Measurements from ENCODE around the gene FTL.

Gene FTL

DNA sequence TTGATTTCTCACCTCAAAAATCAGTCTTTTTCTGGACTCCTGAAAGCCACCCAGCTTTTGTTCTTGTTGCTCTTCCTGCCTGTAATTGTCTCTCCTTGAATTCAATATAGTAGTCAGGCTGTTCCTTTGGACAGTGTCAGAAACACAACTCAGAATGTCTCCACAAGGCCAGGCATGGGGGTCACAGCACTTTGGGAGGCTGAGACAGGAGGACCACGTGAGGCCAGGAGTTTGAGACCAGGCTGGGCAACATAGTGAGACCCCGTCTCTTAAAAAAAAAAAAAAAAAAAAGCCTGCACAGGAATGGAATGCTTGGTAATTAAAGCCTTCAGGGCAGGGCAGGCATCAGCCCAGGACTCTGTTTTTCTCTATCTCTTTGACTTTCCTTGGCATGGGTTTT lies 19.3 kb upstream of the FTL start:
- DNase-seq (ENCODE audit: low read depth), result no peak

DNA sequence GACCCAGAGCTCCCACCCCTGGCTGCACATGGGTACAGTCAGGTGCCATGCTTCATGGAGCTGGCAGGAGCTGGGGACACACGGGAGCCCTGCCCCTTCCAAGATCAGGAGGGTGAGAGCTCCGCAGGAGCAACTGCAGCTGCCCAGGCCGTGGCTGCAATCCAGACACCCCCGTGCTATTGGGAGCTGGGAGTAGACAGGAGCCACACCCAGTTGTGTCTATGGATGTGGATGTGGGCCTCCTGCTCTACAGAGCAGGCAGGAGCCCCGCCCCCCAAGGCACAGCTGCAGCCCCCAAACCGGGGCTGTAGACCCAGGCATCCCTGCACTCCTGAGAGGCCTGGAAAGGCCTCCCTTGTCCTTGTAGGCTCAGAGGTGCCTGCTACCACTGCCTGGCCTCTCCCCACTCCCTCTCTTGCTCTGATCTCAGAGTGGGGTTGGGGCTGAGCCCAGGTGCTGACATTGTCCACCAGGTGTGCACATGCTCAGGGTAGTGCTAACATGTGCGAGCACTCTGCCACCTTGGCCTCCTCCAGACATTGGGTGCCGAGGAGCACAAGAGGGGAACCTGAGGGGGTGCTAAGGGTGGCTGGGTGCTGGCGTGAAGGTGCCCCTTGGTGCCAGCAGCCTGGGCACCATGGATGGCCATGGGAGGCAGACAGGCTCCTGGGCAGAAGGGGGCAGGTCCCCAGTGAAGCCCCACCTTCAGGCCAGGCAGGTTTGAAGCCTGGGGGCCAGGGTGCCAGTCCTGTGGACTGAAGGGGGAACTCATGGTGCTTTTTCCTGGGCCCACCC lies 18.4 kb upstream of the FTL start:
- DNase-seq (ENCODE audit: low read depth), result no peak

DNA sequence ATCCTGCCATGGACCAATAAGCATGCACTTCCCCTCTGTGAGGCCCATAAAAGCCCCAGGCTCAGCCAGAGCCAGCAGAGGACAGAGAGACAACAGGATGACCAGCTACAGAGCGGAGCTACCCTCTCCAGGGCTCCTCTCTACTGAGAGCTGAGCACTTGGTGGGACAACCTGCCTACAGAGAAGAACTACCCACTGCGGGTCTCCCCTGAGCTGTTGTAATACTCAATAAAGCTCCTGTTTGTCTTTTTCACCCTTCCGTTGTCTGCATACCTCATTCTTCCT lies 17.9 kb upstream of the FTL start:
- DNase-seq (ENCODE audit: low read depth), result no peak

DNA sequence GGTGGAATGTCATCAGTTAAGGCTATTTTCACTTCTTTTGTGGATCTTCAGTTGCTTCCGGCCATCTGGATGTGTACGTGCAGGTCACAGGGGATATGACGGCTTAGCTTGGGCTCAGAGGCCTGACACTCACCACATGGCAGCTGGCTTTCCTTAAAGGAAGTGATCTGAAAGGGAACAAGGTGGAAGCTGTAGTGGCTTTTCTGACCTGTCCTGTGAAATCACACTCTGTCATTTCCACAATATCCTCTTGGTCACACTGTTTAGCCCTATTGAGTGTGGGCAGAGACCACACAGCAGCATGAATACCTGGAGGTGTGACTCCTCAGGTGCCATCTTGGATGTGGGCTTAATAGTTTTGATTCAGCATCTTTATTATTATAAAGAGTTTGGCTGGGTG lies 14.9 kb upstream of the FTL start:
- DNase-seq (ENCODE audit: low read depth), result no peak

DNA sequence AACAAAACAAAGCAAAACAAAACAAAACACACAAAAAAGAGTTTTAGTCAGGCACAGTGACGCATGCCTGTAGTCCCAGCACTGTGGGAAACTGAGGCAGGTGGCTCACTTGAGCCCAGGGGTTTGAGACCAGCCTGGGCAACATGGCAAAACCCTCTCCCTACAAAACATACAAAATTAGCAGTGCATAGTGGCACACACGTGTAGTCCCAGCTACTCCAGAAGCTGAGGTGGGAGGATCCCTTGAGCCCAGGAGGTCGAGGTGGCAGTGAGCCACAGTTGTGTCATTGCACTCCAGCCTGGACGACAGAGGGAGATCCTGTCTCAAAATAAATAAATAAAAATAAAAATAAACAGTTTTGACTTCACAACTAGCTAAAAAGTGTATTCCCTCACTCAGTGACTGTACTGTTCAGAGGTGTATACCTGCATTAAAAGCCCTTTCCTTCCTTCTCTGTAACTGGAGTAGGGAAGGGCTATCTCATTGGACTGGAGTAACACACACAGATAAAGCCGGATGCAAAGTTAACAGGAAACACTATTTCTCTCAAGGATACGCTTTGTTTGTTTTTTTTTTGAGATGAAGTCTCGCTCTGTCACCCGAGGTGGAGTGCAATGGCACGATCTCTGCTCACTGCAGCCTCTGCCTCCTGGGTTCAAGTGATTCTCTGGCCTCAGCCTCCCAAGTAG lies 14.1 kb upstream of the FTL start:
- no peak for DNase-seq (ENCODE audit: low read depth)

DNA sequence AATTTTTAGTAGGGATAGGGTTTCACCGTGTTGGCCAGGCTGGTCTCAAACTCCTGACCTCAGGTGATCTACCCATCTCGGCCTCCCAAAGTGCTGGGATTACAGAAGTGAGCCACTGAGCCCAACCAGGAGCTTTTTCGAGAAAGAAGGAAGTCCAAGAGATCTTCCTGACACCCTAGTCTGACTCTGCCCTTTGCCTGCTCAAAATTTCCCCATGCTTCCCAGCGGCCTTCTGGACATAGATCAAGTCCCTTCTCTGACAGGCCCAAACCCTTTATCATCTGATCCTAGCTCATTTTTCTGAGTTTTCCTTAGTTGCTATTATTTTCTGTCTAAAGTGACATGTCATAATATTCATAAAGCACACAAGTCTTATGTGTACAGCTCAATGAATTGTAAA lies 12.0 kb upstream of the FTL start:
- DNase-seq (ENCODE audit: low read depth), result no peak

DNA sequence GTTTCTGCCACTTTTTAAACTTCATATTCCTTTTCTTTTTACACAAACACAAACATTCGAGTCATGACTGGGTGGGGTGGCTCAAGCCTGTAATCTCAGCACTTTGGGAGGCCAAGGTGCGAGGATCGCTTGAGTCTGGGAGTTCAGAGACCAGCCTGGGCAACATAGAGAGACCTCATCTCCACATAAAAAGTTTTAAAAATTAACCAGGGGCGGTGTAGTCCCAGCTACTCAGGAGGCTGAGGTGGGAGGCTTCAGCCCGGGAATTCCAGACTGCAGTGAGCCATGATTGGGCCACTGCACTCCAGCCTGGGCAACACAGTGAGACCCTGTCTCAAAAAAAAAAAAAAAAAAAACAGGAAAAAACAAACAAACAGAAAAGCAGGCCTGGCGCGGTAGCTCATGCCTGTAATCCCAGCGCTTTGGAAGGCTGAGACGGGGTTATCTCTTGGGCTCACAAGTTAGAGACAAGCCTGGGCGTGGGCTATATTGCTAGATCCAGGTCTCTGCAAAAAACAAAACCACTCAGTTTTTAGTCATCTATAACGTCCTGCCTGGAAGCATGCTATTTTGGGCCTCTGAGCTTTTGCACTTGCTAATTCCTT lies 11.0 kb upstream of the FTL start:
- no peak for DNase-seq (ENCODE audit: low read depth)

DNA sequence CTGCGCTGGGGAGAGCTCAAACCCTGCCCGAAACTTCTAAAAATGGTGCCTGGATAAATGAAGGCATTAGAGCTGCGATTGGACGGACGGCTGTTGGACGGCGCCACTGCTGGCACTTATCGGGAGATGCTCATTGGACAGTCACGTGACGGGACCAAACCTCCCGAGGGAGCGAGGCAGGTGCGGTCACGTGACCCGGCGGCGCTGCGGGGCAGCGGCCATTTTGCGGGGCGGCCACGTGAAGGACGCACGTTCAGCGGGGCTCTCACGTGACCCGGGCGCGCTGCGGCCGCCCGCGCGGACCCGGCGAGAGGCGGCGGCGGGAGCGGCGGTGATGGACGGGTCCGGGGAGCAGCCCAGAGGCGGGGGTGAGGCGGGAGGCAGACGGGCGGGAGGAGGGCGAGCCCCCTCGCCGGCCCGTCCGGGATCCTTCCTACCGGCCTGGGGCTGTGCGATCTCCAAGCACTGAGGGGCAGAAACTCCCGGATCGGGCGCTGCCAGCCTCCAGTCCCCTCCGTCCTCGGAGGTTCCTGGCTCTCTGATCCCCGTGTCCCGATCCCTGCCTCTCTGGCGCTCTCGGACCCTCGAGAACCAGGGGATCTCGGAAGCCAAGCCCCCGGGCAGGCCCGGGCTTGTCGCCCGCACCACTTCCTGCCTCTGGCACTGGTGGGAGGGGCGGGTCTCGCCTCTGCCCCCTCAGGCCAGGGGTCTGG lies 10.4 kb upstream of the FTL start, which contains the start of gene BAX:
BAX (plus strand) TSS at position 281 of the 713 bp plus-strand sequence; CDS start at position 335, 54 bp downstream.
- DNase-seq (ENCODE audit: low read depth), result peak; percentile 92

DNA sequence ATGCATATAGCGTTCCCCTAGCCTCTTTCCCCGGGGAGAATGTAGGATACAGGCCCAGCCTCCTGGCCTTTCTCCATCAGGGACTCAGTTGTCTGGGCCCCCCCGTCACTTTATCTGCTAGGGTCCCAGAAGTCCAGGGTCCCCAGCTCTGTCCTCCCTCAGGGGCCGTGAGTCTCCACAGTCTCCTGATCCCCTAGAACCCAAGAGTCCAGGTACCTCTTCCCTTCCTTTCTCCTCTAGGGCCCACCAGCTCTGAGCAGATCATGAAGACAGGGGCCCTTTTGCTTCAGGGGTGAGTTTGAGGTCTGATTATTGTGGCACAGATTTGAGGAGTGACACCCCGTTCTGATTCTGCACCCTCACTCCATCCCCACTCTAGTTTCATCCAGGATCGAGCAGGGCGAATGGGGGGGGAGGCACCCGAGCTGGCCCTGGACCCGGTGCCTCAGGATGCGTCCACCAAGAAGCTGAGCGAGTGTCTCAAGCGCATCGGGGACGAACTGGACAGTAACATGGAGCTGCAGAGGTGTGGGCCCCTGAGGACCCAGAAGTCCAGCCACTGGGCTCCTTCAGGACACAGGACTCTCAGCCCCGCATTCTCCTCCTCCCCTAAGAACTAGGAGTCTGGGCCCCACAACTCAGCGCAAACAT lies 9.7 kb upstream of the FTL start:
- no peak for DNase-seq (ENCODE audit: low read depth)

DNA sequence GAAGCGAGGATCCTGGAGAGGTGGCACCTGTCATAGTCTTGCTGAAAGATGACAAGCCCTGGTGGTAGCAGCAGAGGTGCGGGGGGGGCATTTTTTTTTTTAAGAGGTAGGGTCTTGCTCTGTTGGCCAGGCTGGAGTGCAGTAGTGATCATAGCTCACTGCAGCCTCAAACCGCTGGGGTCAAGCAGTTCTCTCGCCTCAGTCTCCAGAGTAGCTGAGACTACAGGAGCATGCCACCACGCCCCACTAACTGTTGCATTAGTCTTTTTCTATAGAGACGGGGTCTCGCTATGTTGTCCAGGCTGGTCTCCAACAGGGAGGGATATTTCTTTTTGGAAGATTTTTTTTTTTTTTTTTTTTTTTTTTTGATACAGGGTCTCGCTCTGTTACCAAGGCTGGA lies 7.1 kb upstream of the FTL start:
- DNase-seq (ENCODE audit: low read depth), result no peak

DNA sequence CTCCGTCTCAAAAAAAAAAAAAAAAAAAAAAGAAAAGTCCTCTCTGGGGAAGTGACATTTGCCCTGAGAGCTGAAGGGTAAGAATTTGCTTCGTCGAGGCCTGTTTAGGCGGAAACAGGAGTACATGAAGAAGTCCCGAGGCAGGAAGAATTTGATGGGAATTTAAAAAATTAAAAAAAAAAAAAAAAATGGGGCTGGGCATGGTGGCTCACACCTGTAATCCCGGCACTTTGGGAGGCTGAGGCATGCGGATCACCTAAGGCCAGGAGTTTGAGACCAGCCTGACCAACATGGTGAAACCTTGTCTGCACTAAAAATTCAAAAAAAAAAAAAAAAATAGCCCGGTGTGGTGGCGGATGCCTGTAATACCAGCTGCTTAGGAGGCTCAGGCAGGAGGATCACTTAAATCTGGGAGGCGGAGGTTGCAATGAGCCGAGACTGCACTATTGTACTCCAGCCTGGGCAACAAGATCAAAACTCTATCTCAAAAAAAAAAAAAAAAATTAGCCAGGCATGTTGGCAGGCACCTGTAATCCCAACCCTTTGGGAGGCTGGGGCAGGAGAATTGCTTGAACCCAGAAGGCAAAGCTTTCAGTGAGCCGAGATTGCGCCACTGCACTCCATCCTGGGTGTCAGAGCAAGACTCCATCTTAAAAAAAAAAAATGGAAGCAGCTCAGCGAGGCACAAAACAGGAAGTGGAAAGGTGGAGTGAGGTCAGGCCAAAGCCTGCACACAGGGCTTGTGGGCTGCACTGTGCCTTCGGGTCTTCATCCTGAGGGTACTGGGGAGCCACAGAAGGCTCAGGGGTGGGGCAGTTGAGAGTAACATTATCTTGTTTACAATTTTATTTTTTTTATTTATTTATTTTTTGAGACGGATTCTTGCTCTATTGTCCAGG lies 5.5 kb upstream of the FTL start:
- no peak for DNase-seq (ENCODE audit: low read depth)

DNA sequence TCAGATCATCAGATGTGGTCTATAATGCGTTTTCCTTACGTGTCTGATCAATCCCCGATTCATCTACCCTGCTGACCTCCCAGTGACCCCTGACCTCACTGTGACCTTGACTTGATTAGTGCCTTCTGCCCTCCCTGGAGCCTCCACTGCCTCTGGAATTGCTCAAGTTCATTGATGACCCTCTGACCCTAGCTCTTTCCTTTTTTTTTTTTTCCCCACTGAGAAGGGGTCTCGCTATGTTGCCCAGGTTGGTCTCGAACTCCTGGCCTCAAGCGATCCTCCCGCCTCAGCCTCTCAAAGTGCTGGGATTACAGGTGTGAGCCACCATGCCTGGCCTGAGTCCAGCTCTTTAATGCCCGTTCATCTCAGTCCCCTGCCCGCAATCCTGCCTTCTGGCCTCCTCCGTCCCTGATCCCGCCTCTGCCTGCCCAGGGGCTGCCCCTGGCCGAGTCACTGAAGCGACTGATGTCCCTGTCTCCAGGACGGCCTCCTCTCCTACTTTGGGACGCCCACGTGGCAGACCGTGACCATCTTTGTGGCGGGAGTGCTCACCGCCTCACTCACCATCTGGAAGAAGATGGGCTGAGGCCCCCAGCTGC lies 4.0 kb upstream of the FTL start:
- DNase-seq (ENCODE audit: low read depth), result no peak

DNA sequence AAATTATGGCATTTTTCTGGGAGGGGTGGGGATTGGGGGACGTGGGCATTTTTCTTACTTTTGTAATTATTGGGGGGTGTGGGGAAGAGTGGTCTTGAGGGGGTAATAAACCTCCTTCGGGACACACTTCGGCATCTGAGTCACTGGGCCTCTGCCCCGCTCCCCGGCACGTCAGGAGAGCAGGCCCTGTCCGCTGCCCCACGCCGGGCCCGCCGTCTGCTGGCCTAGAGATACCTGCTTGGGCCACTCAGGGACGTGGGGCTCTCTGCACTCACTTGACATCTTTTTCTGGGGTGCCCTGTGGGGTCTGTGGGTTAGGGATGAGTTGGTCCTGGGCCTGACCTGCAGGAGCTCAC lies 3.5 kb upstream of the FTL start:
- no peak for DNase-seq (ENCODE audit: low read depth)

DNA sequence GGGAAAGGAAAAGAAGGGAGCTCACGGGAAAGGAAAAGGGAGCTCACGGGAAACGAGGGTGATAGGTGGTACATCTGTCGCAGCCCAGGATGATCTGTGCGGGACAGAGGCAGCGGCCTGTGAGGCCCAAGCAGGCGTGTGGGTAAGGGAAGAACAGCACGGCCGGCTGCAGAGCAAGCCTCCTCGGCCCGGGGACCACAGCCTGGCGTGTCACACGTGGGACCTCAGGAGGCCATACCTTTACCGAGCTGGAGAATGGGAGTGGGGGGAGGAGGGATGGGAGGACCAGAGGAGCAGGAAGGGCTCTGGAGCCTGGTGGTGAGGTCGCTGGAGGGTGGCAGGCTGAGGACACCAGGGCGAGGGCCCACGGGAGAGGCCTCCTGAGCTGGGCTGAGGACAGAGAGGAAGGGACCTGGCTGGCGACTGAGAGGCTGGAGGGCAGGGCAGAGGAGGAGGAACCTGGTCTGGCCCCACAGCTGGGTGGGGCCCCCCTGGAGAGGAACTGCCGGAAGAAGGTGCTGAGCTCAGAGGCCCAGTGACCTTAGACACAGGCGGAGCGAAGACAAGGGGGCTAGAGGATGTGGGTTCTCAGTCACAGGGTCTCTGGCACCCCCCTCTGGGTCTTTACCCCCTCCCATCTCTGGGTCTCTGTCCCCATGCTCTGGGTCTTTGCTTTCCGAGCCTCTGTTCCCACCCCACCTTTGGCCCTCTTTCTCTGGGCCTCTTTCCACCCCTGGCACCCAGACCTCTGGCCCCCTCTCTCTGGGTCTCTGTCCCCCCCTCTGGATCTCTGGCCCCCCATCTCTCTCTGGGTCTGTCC lies 2.9 kb upstream of the FTL start:
- DNase-seq (ENCODE audit: low read depth), result no peak

DNA sequence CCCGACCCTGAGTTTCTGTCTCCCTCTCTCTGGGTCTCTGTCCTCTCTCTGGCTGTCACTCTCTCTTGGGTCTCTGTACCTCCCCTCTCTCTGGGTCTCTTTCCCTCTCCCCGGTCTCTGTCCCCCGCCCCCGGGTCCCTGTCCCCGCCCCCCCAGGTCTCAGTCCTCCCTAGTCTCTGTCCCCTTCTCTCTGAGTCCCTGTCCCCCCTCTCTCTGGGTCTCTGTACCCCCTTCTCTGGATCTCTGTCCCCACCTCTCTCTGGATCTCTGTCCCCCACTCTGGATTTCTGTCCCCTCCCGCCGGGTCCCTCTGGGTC lies 2.3 kb upstream of the FTL start:
- DNase-seq (ENCODE audit: low read depth), result no peak

DNA sequence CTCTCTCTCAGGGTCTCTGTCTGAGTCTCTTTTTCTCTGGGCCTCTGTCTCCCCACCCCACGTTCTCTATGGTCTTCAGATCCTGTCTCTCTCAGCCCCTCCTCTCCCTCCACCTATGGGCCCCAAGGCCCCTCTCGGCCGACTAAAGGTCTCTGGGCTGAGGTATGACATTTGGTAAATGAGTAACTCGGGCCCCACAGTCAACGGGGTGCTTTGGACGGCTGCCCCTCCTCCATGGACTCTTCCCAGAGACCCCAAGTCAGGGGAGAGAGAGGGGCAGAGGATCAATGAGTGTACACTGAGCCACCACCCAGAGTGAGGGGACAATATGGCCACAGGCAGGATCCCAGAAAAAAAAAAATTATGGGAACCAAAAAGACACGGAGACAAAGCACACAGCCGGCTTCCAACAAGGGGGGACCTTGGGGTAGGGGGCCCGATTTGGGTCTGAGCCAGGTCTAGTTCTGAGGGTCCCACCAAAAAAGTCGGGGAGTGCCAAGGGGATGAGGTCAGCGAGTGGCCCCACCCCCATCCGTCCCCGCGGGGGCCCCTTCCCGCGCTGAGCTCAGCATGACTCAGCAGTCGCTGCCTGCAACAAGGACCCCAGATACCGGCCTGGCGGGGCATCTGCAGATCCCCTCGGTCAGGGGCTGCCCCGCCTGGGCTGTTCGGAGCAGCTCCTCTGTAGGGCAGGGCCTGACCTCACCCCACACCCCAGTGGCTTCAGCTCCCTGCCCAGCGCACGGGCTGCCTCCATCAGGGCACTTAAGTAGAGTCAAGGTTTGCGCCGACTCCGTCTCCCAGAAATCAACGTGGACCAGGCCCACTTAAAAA lies 1.5 kb upstream of the FTL start:
- peak; percentile 71 for DNase-seq (ENCODE audit: low read depth)

DNA sequence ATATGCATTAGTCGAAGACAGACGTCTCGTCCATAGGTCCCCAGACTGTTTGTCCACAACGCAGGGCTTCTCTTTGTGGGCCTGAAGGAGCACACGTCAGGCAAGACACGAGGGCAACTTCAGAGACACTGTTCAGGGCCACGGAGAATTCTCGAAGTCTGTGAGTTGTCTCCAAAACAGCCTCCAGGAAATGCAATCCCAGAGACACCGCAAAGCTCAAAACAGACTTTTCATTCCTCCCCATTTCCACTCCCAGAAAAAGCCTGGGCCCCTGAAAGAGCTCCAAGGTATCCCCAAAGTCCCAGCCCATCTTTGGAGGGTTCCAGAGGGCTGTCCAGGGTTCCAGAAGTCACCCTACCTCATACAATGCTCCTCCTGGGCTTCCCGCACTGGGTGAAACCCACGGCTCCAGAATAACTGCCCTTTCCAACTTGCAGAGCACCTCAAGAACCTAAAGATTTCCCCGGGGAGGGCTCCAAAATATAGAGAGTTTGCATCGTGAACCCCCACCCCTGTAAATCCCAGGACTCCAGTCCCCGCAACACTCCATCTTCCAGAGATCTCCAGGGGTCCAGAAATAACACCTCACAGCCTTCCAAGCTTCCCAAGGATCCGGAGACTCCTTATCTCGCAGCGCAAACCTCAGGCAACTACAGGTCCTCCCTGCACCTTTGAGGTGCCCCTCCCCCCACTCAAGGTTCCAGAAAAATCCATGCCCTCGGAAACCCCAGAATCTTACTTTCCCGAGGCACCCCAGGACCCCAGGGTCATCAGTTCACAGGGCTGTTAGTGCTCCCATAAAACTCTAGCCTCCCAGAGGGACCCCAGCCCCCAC lies 687 bp upstream of the FTL start:
- peak; percentile 69 for DNase-seq (ENCODE audit: low read depth)

DNA sequence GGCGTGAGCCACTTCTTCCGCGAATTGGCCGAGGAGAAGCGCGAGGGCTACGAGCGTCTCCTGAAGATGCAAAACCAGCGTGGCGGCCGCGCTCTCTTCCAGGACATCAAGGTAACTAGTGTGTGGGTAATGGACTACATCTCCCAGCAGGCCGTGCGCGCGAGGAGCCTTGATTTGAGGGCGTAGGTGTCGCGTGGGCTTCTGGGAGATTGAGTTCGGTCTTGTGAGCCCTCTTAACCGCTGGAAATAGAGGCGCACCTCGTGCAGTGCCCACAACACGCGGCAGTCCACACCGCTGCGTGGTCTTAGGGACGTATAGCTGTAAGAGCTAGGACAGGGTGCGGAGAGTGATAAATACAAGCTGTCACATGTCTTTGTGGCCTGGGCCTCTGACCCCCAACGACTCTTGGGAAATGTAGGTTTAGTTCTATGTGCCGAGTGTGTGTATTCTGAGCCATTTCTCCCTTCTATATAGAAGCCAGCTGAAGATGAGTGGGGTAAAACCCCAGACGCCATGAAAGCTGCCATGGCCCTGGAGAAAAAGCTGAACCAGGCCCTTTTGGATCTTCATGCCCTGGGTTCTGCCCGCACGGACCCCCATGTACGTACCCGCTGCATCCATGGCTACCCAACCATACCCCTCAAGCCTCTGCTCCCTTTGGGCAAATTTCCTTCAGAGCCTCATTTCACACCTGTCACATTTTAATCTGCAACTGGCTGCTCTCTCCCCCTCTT lies 864 bp downstream of the FTL start:
- peak; percentile 71 for DNase-seq (ENCODE audit: low read depth)
